ENCODE measurements around the gene KCNJ15. TPM values are rescaled to one million over a fixed set of nuclear protein-coding genes. Genes with fewer than 3 reads are reported as not detected.

KCNJ15 gene
- total and polyA plus RNA-seq, 2 of the 4 experiments (the other 2 are of a cell fraction), result under 0.01 to 0.07 TPM

DNA sequence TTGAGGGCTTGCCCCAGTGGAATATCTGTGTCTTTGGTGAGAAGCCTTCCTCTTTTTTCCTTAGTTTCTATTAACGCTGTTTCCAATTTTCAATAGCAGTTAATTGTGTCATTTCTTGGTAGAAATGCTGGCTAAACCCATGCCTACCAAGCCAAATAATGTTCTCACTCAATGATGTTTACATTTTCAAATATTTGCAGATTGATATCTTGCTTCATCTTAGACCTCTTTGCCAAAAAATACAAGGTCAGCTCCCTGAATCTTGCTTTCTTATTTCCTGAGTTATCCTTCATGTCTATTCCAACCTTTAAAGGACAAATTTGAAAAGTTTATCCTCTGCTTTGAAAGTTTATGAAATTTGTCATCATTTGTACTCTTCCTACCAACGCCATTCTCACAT, 5.1 kb downstream of the KCNJ15 start:
- H3K4me1 ChIP-seq (ENCODE audit: control insufficient read depth, insufficient read depth, low read length), result peaks cover 9% of the 10 kb centered on the region
- intact Hi-C loops (cut with micrococcal nuclease), result loop anchor here (10.0 kb wide), 1 partner anchor 807 kb away; no protein-coding TSS in a partner anchor
- H2BK15ac ChIP-seq (ENCODE audit: low read depth, low read length), result no peak overlapping the region
- WGBS, 2 experiments (ENCODE audit: extremely low coverage in 2 of 2, insufficient read length in 1 of 2), result no CpG with 5 or more reads among the region's 2 CpGs
- no peak overlapping the region for H2AFZ ChIP-seq (replicated peaks; ENCODE audit: low read length, poor library complexity)
- no peak overlapping the region for H3K9ac ChIP-seq (ENCODE audit: low read depth, low read length)
- no peak for TF ChIP-seq NFE2L2 (IDR thresholded peaks at IDR 0.05; ENCODE audit: low read depth, low read length)
- TF ChIP-seq MXI1 (IDR thresholded peaks at IDR 0.05; ENCODE audit: borderline replicate concordance, low read depth, low read length), result no peak
- H3K56ac ChIP-seq (ENCODE audit: extremely low read depth, insufficient read depth, low read length), result no peak overlapping the region
- no peak overlapping the region for H4K91ac ChIP-seq (ENCODE audit: insufficient read depth, low read depth, low read length)
- H3K4me2 ChIP-seq (ENCODE audit: low read depth, low read length), result no peak overlapping the region
- no peak overlapping the region for H2BK120ac ChIP-seq (ENCODE audit: low read depth, low read length)
- H3K4ac ChIP-seq (ENCODE audit: low read depth, low read length), result no peak overlapping the region
- H3K9me3 ChIP-seq (ENCODE audit: control insufficient read depth, insufficient read depth, low read length), result no peaks in the 10 kb centered on the region
- H3K27me3 ChIP-seq (ENCODE audit: control insufficient read depth, insufficient read depth, low read length), result no peaks in the 10 kb centered on the region
- no peak overlapping the region for H4K8ac ChIP-seq (ENCODE audit: low read depth in 2 of 2, low read length in 2 of 2)
- POLR2A ChIA-PET (ENCODE audit: unreplicated experiment), result no interaction called here
- dilution Hi-C loops (cut with HindIII; ENCODE audit: low sequenced_read_pairs, unreplicated experiment), result no loop called here
- no peak overlapping the region for H2BK20ac ChIP-seq (ENCODE audit: low read depth, low read length)
- no peak overlapping the region for H2BK5ac ChIP-seq (ENCODE audit: low read depth, low read length, poor library complexity, severe bottlenecking)
- CTCF ChIA-PET, result no interaction called here
- H3K18ac ChIP-seq (ENCODE audit: low read depth, low read length), result no peak overlapping the region
- peaks cover 12% of the 10 kb centered on the region for H3K9me1 ChIP-seq (ENCODE audit: insufficient read depth, low read length)
- no peak overlapping the region for H3K23ac ChIP-seq (ENCODE audit: low read depth, low read length)
- no peak overlapping the region for H2AK5ac ChIP-seq (ENCODE audit: low read depth, low read length)
- no peaks in the 10 kb centered on the region for H3K79me1 ChIP-seq (ENCODE audit: low read depth in 1 of 2, low read length in 2 of 2)
- H3K4me3 ChIP-seq (ENCODE audit: insufficient read depth, low read depth, low read length), result no peak overlapping the region
- no TSS peak for BruUV-seq (replicated peaks)
- no peaks in the 10 kb centered on the region for H3K36me3 ChIP-seq (ENCODE audit: control insufficient read depth, insufficient read depth, low read length)
- H4K20me1 ChIP-seq (ENCODE audit: insufficient read depth, low read length), result no peaks in the 10 kb centered on the region
- H3K14ac ChIP-seq (replicated peaks; ENCODE audit: low read depth, low read length), result no peak overlapping the region
- H4K5ac ChIP-seq (ENCODE audit: low read depth, low read length), result no peak overlapping the region
- DNase-seq, result peak; percentile 27
- no peak overlapping the region for H2AK9ac ChIP-seq (replicated peaks; ENCODE audit: low read depth, low read length, poor library complexity)
- in situ Hi-C loops (cut with MboI; ENCODE audit: low sequenced_read_pairs), result no loop called here
- no peak for ATAC-seq (ENCODE audit: low read depth)
- no peak overlapping the region for H3K27ac ChIP-seq (ENCODE audit: insufficient read depth, low read length)

Data from IMR-90 (cell line).